ENCODE data around the gene HRH2.

DNA sequence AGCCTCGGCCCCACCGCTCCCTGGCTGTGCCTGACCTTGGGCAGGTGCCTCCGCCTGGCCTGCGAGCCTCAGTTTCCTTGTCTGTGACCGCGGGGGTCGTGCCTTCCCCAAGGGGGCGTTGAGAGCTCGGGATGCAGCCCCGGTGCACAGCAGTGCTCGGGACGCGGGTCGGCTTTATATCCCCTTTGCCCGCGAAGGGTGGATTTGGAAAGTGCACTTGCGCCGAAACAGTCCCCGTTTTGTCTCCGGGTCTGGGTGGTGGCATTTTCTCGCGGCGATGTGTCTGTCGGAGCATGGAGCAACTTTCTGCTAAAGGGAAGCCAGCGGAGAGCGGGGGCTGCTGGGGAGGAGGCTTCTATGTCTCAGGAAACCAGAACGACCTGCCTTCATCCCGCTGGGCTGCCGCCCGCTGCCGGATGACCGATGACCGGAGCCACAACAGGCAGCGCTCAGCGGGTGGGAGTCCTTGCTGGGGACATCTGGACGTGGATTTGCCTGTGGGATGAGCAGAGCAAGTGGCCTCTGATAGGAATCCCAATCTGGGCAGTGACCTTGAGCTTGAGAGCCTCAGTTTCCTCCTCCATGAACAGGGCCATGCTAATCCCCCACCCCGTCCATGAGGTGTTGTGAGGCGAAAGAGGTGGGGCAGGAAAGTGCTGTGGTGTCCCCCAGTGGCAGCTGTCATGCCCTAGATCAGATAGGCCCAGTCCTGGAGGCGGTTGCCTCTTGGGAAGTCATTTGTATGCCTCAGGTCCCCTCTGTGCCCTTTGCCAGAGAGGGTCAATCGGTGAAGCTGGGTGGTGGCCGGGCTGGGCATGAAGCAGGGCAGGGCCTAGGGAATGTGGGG lies 651 bp downstream of the HRH2 start:
- TF ChIP-seq EZH2phosphoT487 (IDR thresholded peaks at IDR 0.05; ENCODE audit: insufficient read depth, low read depth) (no peak), EZH2 (IDR thresholded peaks at IDR 0.05; ENCODE audit: insufficient read depth, poor library complexity, severe bottlenecking) (no peak)
